Heart right ventricle (tissue), 16 donors: ENCODE data around the gene TMEM123. TPM values are rescaled to one million over a fixed set of nuclear protein-coding genes. Genes with fewer than 3 reads are reported as not detected.
A peak's percentile ranks its signal among the peaks of the same experiment; 100 is the strongest.

Experiments
- ATAC-seq, 8 donors: fragments of 200-7000 bp; cut with Tn5 transposase; one replicate each; pipeline ENCODE4 v1.9.1; 2020; ENCODE audit warnings: mild to moderate bottlenecking in 8 of 8, moderate library complexity in 8 of 8, moderate number of reproducible peaks in 1 of 8
- DNase-seq, 2 donors: peaks; one replicate each; pipeline ENCODE4 v3.0.0-alpha.2; 2020
- H3K27ac ChIP-seq, 10 donors: fragments of 200-600 bp; sonication (generic) in 2 of 10; one replicate each; pipeline versions ENCODE4 v1.5.0 to v1.8.0; 2020 to 2022; ENCODE audit warnings: mild to moderate bottlenecking in 3 of 10
- H3K27me3 ChIP-seq, 7 donors: fragments of 200-600 bp; one replicate each; pipeline ENCODE4 v1.8.0; 2021 to 2022; ENCODE audit warnings: mild to moderate bottlenecking in 2 of 7
- H3K36me3 ChIP-seq, 9 donors: fragments of 200-600 bp; sonication (generic) in 1 of 9; one replicate each; pipeline versions ENCODE4 v1.5.0 to v1.8.0; 2020 to 2022; ENCODE audit warnings: mild to moderate bottlenecking in 2 of 9
- H3K4me1 ChIP-seq, 9 donors: fragments of 200-600 bp; sonication (generic) in 1 of 9; one replicate each; pipeline versions ENCODE4 v1.5.0 to v1.8.0; 2020 to 2022; ENCODE audit warnings: mild to moderate bottlenecking in 4 of 9
- H3K4me3 ChIP-seq, 10 donors: fragments of 200-600 bp; sonication (generic) in 2 of 10; one replicate each; pipeline versions ENCODE4 v1.5.0 to v1.8.0; 2020 to 2022; ENCODE audit warnings: mild to moderate bottlenecking in 7 of 10, moderate library complexity in 2 of 10
- H3K9me3 ChIP-seq, 11 donors: fragments of 200-600 bp in 10 of 11; sonication (generic) in 2 of 11; one replicate each; pipeline versions ENCODE4 v1.5.0 to v1.8.0; 2013 to 2022; ENCODE audit warnings: mild to moderate bottlenecking in 2 of 11, control low read depth in 1 of 11, moderate library complexity in 1 of 11
- CTCF ChIP-seq, 9 donors: fragments of 200-600 bp; sonication (generic) in 2 of 9; IDR thresholded peaks; one replicate each; pipeline versions ENCODE4 v1.5.0 to v1.8.0; 2021 to 2022; ENCODE audit warnings: antibody characterized with exemption in 9 of 9, mild to moderate bottlenecking in 5 of 9, moderate library complexity in 1 of 9
- WGBS, 2 donors: extraction: QIAGEN DNeasy Blood & Tissue Kit; methylation state at CpG; one replicate each; pipeline ENCODE4 v1.1.7; 2013; ENCODE audit warnings: inconsistent platforms in 1 of 2; 5-methylcytosine and 5-hydroxymethylcytosine counted together
- intact Hi-C, 10 donors: fragments of 100-400 bp; cut with DNase I; formaldehyde crosslinking; loops; one replicate each; pipeline versions ENCODE4 v1.11.1 to v1.14.2; 2022
- polyA plus RNA-seq, 2 donors: library from polyadenylated mRNA; stranded (reverse); fragments of 200-250 nt; gene quantifications; one replicate each; pipeline ENCODE4 v1.2.3, GENCODE V29; 2013
- total RNA-seq, 10 donors: library from RNA; stranded (reverse); fragmentation: NEBNext Ultra II Directional in 3 of 10; extraction: Animal tissue kit (Norgen Biotek cat#: 25700) in 3 of 10; gene quantifications; one replicate each; pipeline versions ENCODE4 v1.2.1 to v1.2.4, GENCODE V29; 2021 to 2023
- donor health status: Arrhythmogenic right ventricular cardiomyopathy.
- donor health status: ischemic (EF 13 %, LVEDD 7.1; RV severe dilation, severe dysfunction).
- donor health status: healthy with polysubstance abuse.
- donor health status: DM: no; HTN: yes; CAD: no.
- donor health status: DM: no; HTN: no; CAD: no.
- donor health status: ischemic (EF 25% LVEDD 6.9; RV normal size, moderate dysfunction).
- donor health status: ischemic (EF 25% LVEDD 5.7; RV mildly dilated, moderate dysfunction).
- donor health status: healthy.
- donor health status: DM: yes; HTN: yes; CAD: no.
- donor health status: Ischemic cardiomyopathy.
- donor health status: ischemic (EF 35%, LVEDD 5.7; RV mildly dilated, moderate dysfunction).
- donor health status: nonischemic (EF 11% LVEDD 7.7; RV severe dilation, severe dysfunction).
- donor health status: DM: yes; HTN: yes; CAD: no.
- donor health status: PGD.
- donor health status: ischemic (EF 29% LVEDD 5.4; RV normal size, mild dysfunction).
- donor health status: nonischemic (EF 23%, LVEDD 6.1; RV moderate dilation, normal function).

TMEM123 gene
- total and polyA plus RNA-seq, 12 donors: 18.7 to 98.7 (median 77.4) TPM

- ATAC-seq (no peak), DNase-seq (no peak)
- H3K36me3 ChIP-seq: no peaks in the 10 kb centered on the region
- no peak overlapping the region for H3K4me3 ChIP-seq
- H3K27me3 ChIP-seq: no peaks in the 10 kb centered on the region
- WGBS, 2 donors: 89 to 94% methylated on average over 3 of the region's 3 CpGs
- intact Hi-C loops: loop anchor here in 5 of 10 donors (2.0 to 10.0 kb wide), 6 partner anchors 57 to 107 kb away; partner anchors contain the start of gene BIRC2 (in 2 of the 5)
- H3K27ac ChIP-seq: no peak overlapping the region
- TF ChIP-seq CTCF (IDR thresholded peaks at IDR 0.05): no peak
- peaks cover 0 to 50% (median 26%) of the 10 kb centered on the region in 9 donors for H3K4me1 ChIP-seq
- H3K9me3 ChIP-seq: no peaks in the 10 kb centered on the region
Measured at GRCh38 chr11:102453921-102454320, 1.4 kb upstream of the TMEM123 start.

- Histone ChIP-seq H3K27me3 (no peaks in the 10 kb centered on the region), H3K36me3 (peaks cover 0 to 5% (median 0%) of the 10 kb centered on the region in 9 donors), H3K9me3 (no peaks in the 10 kb centered on the region), H3K4me3 (peak overlapping the region; percentile 78 to 99 (median 88)), H3K4me1 (peaks cover 0 to 55% (median 30%) of the 10 kb centered on the region in 9 donors), H3K27ac (peak overlapping the region in 9 of 10 donors; percentile 79 to 92 (median 89))
- no peak for DNase-seq
- ATAC-seq: peak in 4 of 8 donors; percentile 3 to 23 (median 6)
- no peak for TF ChIP-seq CTCF (IDR thresholded peaks at IDR 0.05)
- WGBS, 2 donors: 8 to 11% methylated on average over 8 of the region's 8 CpGs
- intact Hi-C loops: loop anchor here in 5 of 10 donors (2.0 to 10.0 kb wide), 6 partner anchors 56 to 106 kb away; partner anchors contain the start of gene BIRC2 (in 2 of the 5)
Measured at GRCh38 chr11:102453302-102453695, 734 bp upstream of the TMEM123 start.

GRCh38 chr11:102451681-102452460 lies 694 bp downstream of the TMEM123 start:
- ATAC-seq: peak; percentile 68 to 90 (median 84)
- intact Hi-C loops: loop anchor here in 5 of 10 donors (1.0 to 10.0 kb wide), 7 partner anchors 55 to 105 kb away; partner anchors contain the start of gene BIRC2 (in 3 of the 5)
- peak overlapping the region; percentile 78 to 99 (median 88) for H3K4me3 ChIP-seq
- peak; percentile 58 to 66 for DNase-seq
- peaks cover 0 to 19% (median 0%) of the 10 kb centered on the region in 9 donors for H3K36me3 ChIP-seq
- peak overlapping the region; percentile 57 to 92 (median 88) for H3K27ac ChIP-seq
- H3K27me3 ChIP-seq: no peaks in the 10 kb centered on the region
- WGBS, 2 donors: 0% methylated on average over 55 of the region's 55 CpGs
- H3K9me3 ChIP-seq: no peaks in the 10 kb centered on the region
- H3K4me1 ChIP-seq: peaks cover 0 to 62% (median 30%) of the 10 kb centered on the region in 9 donors
- TF ChIP-seq CTCF (IDR thresholded peaks at IDR 0.05): peak in 3 of 9 donors; percentile 29 to 38 (median 37)

- Histone ChIP-seq H3K27ac (peak overlapping the region; percentile 57 to 92 (median 88)), H3K4me3 (peak overlapping the region; percentile 78 to 99 (median 88)), H3K4me1 (peaks cover 0 to 67% (median 30%) of the 10 kb centered on the region in 9 donors), H3K9me3 (no peaks in the 10 kb centered on the region), H3K27me3 (no peaks in the 10 kb centered on the region), H3K36me3 (peaks cover 0 to 26% (median 0%) of the 10 kb centered on the region in 9 donors)
- intact Hi-C loops: loop anchor here in 5 of 10 donors (1.0 to 10.0 kb wide), 6 partner anchors 54 to 104 kb away; partner anchors contain the start of gene BIRC2 (in 2 of the 5)
- no peak for TF ChIP-seq CTCF (IDR thresholded peaks at IDR 0.05)
- ATAC-seq (peak in 2 of 8 donors; percentile 1 to 2), DNase-seq (no peak)
- WGBS, 2 donors: 39 to 45% methylated on average over 6 of the region's 6 CpGs
Measured at GRCh38 chr11:102451041-102451680, 1.4 kb downstream of the TMEM123 start.
